Measurements from ENCODE around the gene PTPN14.

PTPN14 gene

GRCh38 chr1:214473862-214474261 is 77.5 kb downstream of the PTPN14 start:
- DNase-seq = no peak

DNA sequence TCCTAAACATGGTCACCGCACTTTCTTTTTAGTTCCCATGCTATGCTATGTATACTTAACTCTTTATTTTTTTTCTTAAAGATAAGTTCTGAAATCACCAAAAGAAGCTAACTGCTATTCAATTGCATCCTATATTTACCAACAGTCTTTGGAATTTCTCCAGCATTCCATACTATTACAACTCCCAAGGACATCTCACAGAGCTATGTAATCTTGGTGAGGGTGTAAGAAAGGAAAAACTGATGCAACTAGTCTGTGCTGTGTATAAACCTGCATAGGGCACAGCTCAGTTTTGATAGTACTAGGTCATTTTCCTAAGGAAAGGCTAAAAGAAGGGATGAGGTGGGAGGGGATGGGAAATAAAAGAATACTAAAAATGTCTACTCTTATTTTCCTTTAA is 78.0 kb downstream of the PTPN14 start:
- no peak for DNase-seq

DNA sequence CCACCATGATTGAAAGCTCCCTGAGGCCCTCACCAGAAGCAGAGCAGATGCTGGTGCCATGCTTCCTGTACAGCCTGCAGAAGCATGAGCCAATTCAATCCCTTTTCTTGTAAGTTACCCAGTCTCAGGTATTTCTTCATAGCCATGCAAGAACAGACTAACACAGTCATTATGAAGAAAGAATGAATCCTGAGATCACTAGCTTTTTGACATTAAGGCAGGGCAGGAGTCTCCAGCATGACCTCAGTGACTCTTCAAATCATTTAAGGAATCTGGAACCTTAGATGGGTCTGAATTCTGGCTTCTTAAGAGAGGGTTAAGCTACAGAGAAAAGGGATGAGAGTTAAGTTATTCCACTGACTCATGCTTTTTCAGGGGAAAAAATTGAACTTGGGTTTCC is 79.0 kb downstream of the PTPN14 start:
- no peak for DNase-seq

DNA sequence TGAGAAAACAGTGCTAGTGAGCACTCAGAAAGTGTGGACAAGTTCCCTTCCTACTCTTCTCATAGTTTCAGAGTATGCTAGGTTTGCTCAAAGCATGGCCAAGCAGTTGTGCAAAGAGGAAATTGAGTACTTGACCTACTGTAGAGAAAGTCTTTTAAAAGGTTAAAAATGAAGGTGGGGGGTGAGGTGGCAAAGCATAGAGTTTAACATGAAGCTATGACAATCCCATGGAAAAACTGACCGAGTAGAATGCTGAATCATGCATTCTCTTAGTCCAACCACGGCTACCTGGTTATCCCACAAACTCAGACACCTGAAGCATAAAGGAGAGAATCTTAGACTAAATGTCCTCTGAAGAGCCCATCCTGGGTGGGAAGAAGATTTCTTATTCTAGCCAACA is 79.9 kb downstream of the PTPN14 start:
- no peak for DNase-seq

DNA sequence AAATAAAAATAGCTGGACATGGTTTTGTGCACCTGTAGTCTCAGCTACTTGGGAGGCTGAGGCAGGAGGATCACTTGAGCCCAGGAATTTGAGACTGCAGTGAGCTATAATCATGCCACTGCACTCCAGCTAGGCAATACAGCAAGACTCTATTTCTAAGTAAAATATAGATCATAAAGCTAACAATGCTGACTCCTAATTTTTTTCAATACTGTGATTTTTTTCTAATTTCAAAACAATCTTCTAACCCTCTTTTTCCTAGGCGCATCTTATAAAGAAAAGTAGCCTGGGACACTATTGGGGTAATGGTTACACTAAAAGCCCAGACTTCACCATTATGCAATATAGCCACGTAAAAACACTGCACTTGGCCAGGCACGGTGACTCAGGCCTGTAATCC is 81.3 kb downstream of the PTPN14 start:
- DNase-seq = no peak

GRCh38 chr1:214469290-214469689 is 82.1 kb downstream of the PTPN14 start:
- DNase-seq = no peak

DNA sequence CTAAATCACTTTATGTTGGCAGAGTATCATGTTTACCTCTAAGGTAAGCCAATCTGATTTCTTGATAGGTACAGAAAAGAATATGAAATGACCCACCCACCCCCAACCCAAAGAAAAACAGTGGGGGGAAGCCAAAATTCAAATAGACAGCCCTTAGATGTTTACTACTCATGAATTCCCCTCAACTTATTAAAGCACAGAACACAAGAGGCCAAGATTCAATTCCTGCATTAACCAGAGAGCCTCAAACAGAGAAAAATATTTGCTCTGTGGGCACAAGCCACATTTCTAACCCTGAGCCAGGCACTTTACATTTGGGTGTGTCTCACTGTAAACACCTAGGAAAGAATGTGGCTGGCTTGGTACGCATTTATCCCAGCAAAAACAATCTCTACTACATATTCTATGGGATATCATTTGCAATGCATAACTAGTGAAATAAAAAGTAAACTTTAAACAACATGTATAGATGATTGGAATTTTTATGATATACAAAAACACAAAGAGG is 84.3 kb downstream of the PTPN14 start:
- DNase-seq = no peak

DNA sequence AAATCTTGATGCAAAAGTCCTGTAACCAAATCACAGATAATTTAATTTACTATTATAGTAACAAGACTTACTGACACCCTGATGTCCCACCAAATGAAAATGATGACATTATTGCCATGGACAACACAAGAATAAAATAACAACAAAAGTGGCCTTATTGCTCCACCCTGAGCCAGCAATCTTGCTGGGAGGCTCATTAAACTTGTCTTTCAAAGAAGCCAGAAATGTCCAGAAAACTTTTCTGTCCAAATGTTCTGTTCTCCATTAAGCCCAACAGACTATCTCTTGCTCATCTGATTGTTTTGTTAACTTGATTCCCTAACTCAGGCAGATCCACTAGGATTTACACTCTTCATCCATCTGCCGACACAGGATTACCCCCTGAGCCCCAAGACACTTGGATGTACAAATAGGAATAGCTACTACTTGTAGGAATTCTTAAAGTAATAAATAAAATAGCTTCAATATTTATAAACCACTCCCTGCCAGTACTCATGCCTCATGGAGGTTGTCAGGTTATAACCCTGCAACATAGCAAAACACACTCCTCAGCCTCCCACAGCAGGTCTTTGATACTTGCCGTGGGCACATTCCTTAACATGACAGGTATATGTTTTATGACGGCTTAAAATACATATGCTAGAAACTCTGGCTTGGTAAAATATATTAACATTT is 84.9 kb downstream of the PTPN14 start:
- no peak for DNase-seq

DNA sequence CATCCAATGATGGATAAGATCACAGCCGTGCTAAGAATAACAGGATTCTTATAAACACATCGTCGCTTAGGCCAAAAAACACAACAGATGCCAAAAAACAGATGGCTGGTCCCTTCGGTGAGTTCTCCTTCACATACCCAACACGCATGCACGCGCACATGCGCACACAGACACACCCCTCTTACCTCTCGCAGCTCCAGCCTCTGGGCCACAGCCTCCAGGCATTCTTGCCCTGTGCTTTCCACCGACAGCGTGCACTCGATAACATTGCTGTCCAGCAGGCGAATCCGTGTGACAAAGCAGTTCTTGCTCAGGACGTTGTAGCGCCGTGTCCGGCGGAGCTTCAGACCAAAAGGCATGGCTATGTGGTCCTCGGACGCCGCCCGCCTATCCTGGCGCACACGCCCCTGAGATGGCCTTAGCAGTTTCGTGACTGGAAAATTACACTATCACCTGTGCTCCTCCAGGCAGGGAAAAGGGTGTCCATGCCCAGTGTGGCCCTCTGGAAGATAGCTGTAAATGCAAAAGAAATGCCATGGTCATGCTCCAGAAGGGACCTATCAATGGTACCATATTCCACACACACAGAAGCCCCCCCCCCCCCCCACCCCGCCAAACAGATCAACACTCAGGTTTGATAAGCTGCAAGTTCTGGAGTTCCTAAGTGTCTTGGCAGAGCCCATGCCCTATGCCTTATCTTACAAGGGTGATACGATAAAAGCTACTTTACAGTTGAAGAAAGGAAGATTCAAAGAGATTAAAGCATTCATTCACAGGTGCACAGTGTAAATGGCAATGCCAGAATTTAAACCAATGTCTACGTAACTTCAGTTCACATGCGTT is 86.7 kb downstream of the PTPN14 start:
- DNase-seq = peak; percentile 66

DNA sequence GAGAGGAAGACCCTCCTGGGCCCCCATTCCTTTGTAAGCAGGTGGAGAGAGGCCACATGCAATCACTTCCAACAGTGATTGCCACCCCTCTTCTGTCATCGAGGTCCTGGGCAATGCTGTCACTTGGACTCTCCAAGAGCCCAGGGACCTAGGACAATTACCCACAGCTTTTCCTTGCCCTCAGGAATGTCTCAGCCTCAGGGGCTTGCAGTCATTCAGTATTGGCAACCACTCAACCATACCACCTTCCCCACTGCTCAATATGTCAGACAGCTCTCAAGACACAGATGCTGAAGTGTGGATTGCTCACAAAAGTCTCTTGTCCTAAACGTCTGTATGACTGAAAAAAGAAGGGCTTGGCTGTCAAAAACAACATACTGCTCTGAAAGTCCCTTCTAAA is 87.8 kb downstream of the PTPN14 start:
- no peak for DNase-seq

GRCh38 chr1:214462882-214463281 is 88.5 kb downstream of the PTPN14 start:
- no peak for DNase-seq

DNA sequence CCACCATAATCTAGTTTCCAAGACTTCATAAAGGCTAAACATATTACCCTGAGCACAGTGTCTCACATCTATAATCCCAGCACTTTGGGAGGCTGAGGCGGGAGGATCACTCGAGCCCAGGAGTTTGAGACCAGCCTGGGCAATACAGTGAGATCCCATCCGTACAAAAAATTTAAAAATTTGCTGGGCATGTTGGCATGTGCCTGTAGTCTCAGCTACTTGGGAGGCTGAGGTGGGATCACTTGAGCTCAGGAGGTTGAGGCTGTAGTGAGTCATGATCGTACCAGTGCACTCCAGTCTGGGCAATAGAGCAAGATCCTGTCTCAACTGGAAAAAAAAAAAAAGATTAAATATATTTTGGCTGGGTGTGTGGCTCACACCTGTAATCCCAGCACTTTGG is 90.1 kb downstream of the PTPN14 start:
- DNase-seq = no peak

DNA sequence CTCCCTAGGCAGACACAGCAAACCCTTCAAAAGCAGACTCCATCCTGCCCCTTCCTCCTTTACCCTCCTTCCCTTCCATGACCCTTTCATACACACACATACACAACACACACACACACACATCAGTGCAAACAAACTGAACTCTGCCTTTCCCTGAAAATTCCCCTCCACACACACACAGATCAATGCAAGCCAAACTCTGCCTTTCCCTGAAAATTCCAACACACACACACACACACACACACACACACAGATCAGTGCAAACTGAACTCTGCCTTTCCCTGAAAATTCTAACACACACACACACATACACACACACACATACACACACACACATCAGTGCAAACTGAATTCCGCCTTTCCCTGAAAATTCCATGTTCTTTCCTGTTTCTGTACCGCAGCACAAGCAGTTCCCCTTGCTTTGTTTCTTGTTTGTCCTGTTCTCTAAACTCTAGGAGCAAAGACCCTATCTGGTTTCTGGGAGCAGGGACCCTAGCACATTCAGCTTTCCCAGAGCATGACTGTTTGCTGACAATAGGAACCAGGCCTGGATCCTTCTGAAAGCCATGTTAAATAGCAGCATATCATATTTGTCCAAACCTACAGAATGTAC is 91.0 kb downstream of the PTPN14 start:
- no peak for DNase-seq

DNA sequence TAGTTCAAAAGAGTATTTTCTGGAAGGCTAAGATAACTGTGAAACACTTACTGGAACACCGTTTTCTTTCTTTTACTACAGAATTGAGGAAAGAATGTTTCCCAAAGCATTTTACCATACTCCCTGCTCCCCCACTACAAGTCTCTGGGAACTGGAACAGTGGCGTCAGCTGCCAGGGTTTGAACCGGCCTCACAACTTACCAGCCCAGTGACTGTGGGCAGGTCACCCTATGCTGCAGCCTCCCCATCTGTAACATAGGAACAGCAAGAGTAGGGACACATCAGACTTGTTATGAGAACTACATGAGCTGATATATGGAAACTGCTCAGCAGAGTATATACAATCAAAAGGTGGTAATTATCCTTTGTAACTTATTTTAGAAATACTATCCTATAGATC is 91.5 kb downstream of the PTPN14 start:
- DNase-seq = no peak

- no peak for DNase-seq
Measured at GRCh38 chr1:214458541-214458940, 92.9 kb downstream of the PTPN14 start.

DNA sequence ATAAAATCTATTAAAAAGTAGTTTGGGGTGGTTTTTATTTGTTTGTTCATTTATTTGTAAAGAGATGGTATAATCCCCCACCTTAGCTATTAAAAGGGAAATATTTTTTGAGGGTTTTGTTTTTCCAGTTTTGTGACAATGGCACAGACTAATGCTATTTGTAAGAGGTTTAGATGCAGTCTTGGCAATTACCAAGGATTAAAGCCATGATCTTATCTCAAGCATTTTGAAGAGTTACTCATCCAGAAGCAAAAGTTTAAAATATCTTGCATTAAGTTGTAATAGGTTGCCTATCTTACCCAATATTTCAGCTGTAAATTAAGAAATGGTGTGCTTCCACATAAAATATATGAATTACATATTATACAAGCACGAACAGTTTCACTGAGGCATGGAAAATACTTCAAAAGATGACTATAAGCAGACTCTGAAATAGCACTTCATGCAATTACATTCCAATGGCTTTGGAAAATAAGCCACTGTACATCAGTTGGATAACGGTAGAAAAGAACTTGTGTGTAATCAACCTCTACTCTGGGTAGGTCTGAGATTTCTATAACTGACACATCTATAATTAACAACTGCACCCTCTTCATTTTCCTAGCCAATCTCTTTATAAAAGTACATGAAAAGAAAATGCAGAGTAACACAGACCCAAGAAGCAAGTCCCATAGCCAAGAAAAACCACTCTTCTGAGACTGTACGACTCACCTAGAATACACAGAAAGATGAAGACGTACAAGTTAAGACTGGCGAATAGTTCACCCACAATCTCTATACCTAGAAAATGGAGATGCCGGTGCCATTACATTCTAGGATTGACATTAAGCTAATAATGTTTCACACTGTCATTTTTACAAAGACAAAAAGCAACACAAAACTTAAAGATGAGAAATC is 95.2 kb downstream of the PTPN14 start:
- no peak for DNase-seq

- no peak for DNase-seq
Measured at GRCh38 chr1:214455479-214455878, 95.9 kb downstream of the PTPN14 start.

GRCh38 chr1:214454569-214455396 is 96.6 kb downstream of the PTPN14 start:
- DNase-seq = no peak

GRCh38 chr1:214453109-214453722 is 98.2 kb downstream of the PTPN14 start:
- DNase-seq = no peak

DNA sequence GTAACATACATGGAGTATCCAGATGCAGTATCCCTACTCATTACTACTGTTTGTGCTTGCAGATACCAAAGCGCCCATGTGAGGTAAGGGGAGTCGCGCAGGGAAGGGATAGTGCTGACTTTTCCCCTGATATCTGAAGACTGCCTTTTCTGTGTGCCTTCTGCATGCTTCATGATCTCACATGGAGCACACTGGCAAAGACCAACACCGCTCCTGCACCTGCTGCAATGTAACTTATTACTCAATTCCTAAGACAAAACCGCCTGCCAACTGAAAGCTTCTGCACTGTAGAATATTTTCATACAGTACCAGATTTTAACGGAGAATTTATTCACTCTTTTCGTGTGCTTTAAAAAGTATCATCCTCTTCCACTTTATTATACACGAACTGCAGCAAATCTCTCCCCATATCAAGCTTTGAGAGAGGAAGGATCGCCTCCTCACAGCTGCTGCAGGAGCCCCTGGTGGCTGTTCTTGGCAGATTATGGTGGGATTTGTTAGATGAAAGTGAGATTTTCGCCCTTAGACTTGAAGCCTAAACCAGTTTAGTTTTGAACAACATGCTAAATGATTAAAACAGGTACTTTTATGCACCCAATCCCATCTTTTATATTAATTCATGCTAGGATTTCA is 99.1 kb downstream of the PTPN14 start:
- no peak for DNase-seq

DNA sequence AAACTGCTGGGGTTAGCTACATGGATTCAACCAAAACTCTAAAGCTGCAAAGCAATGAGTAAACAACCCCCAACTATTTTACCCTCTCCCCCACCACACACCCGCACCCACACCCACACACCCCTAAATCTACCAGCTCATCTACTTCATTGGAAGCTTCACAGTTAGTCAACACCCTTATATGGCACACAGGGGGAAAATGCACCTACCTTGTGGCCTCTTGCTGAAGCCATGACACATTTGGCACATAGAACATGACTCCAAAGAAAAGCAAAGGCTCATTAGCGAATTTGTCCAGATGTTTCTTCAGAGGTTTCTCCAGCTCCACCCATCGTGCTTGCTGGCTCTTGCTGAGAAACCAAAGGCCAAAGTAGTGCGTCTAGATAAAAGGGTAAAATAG is 99.8 kb downstream of the PTPN14 start:
- no peak for DNase-seq
